ELF-1 (cell line): Measurements from ENCODE around the gene KPNA3.
A peak's percentile ranks its signal among the peaks of the same experiment; 100 is the strongest.
"Not testable (repeated sequence)": the region's sequence is repeated elsewhere in the genome, so short reads cannot be mapped to it uniquely, and the experiment has no call there.

Source experiments
- DNase-seq: peaks from one replicate; pipeline ENCODE4 v3.0.0-alpha.2; 2016; ENCODE audit warnings: low read depth, low spot score

Gene KPNA3

GRCh38 chr13:49749848-49750247 lies 42.6 kb downstream of the KPNA3 start:
- no peak for DNase-seq

- DNase-seq: no peak
These were observed 46.4 kb downstream of the KPNA3 start for GRCh38 chr13:49746111-49746510.

- no peak for DNase-seq
These were observed 51.6 kb downstream of the KPNA3 start for GRCh38 chr13:49740870-49741269.

GRCh38 chr13:49739498-49740187 lies 52.8 kb downstream of the KPNA3 start:
- DNase-seq: no peak

- DNase-seq: no peak
These were observed 59.1 kb downstream of the KPNA3 start for GRCh38 chr13:49733181-49733951.

- no peak for DNase-seq
These were observed 60.7 kb downstream of the KPNA3 start for GRCh38 chr13:49731766-49732165.

- DNase-seq: peak; percentile 8
These were observed 75.9 kb downstream of the KPNA3 start for GRCh38 chr13:49716615-49717014.

- DNase-seq: no peak
These were observed 77.7 kb downstream of the KPNA3 start for GRCh38 chr13:49714757-49715156.

- DNase-seq: no peak
These were observed 81.1 kb downstream of the KPNA3 start for GRCh38 chr13:49711218-49711863.

GRCh38 chr13:49704264-49704663 lies 88.2 kb downstream of the KPNA3 start:
- DNase-seq: not testable (repeated sequence)

GRCh38 chr13:49701491-49701890 lies 91.0 kb downstream of the KPNA3 start:
- DNase-seq: no peak

- DNase-seq: no peak
These were observed 95.0 kb downstream of the KPNA3 start for GRCh38 chr13:49697468-49697867.

- no peak for DNase-seq
These were observed 98.0 kb downstream of the KPNA3 start for GRCh38 chr13:49694446-49694845.

- DNase-seq: no peak
These were observed 98.6 kb downstream of the KPNA3 start for GRCh38 chr13:49693877-49694276.

- DNase-seq: no peak
These were observed 99.2 kb downstream of the KPNA3 start for GRCh38 chr13:49693191-49693733.

GRCh38 chr13:49690995-49691784 lies 101.3 kb downstream of the KPNA3 start, which contains the start of gene EBPL:
Gene EBPL (minus strand): TSS chr13:49691486. CDS start chr13:49691424, 62 bp downstream.
- peak; percentile 95 for DNase-seq

GRCh38 chr13:49690133-49690994 lies 102.1 kb downstream of the KPNA3 start:
- DNase-seq: no peak

GRCh38 chr13:49683489-49683888 lies 109.0 kb downstream of the KPNA3 start:
- DNase-seq: no peak

GRCh38 chr13:49681842-49682435 lies 110.5 kb downstream of the KPNA3 start:
- no peak for DNase-seq

- DNase-seq: no peak
These were observed 113.2 kb downstream of the KPNA3 start for GRCh38 chr13:49679246-49679645.
